ENCODE results near the gene OR2AT4. TPM values are rescaled to one million over a fixed set of nuclear protein-coding genes. Genes with fewer than 3 reads are reported as not detected.

The OR2AT4 gene
- total RNA-seq, 2 donors from 2014 or later: 0.11 TPM; not detected in 1

DNA sequence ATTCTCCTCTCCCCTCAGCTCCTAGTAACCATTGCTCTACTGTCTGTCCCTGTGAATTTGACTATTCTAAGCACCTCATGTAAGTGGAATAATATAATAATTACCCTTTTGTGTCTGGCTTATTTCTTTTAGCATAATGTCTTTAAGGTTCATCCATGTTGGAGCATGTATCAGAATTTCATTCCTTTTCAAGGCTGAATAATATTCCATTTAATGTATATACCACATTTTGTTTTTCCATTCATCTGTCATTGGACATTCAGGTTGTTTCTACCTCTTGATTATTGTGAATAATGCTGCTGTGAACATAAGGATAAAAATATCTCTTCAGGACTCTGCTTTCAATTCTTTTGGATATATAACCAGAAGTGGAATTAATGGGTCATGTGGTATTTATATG lies 28.1 kb downstream of the OR2AT4 start:
- H3K4me1 ChIP-seq (replicated peaks): no peaks in the 10 kb centered on the region
- H3K27me3 ChIP-seq (replicated peaks; ENCODE audit: insufficient read depth): no peaks in the 10 kb centered on the region
- H3K36me3 ChIP-seq: no peaks in the 10 kb centered on the region
- H3K27ac ChIP-seq: no peak overlapping the region
- TF ChIP-seq, protein P1, sequence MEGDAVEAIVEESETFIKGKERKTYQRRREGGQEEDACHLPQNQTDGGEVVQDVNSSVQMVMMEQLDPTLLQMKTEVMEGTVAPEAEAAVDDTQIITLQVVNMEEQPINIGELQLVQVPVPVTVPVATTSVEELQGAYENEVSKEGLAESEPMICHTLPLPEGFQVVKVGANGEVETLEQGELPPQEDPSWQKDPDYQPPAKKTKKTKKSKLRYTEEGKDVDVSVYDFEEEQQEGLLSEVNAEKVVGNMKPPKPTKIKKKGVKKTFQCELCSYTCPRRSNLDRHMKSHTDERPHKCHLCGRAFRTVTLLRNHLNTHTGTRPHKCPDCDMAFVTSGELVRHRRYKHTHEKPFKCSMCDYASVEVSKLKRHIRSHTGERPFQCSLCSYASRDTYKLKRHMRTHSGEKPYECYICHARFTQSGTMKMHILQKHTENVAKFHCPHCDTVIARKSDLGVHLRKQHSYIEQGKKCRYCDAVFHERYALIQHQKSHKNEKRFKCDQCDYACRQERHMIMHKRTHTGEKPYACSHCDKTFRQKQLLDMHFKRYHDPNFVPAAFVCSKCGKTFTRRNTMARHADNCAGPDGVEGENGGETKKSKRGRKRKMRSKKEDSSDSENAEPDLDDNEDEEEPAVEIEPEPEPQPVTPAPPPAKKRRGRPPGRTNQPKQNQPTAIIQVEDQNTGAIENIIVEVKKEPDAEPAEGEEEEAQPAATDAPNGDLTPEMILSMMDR (IDR thresholded peaks at IDR 0.05): no peak
- TF ChIP-seq POLR2A (IDR thresholded peaks at IDR 0.05) (no peak), POLR2AphosphoS5 (IDR thresholded peaks at IDR 0.05) (no peak)
- DNase-seq (ENCODE audit: low spot score): no peak
- no peaks in the 10 kb centered on the region for H3K9me3 ChIP-seq
- intact Hi-C loops (cut with DNase I): no loop called here
- no peak overlapping the region for H3K4me3 ChIP-seq

GRCh38 chr11:75066061-75066460 lies 30.6 kb downstream of the OR2AT4 start:
- 67% methylated on average over 7 of the region's 7 CpGs for WGBS
- DNase-seq (ENCODE audit: low spot score): no peak
- H3K27me3 ChIP-seq (replicated peaks; ENCODE audit: insufficient read depth): no peaks in the 10 kb centered on the region
- H3K9me3 ChIP-seq: no peaks in the 10 kb centered on the region
- H3K27ac ChIP-seq: no peak overlapping the region
- no peaks in the 10 kb centered on the region for H3K4me1 ChIP-seq (replicated peaks)
- TF ChIP-seq, protein P1 (IDR thresholded peaks at IDR 0.05): no peak
- TF ChIP-seq POLR2A (IDR thresholded peaks at IDR 0.05) (no peak), POLR2AphosphoS5 (IDR thresholded peaks at IDR 0.05) (no peak)
- intact Hi-C loops (cut with DNase I): no loop called here
- H3K4me3 ChIP-seq: no peak overlapping the region
- no peaks in the 10 kb centered on the region for H3K36me3 ChIP-seq

DNA sequence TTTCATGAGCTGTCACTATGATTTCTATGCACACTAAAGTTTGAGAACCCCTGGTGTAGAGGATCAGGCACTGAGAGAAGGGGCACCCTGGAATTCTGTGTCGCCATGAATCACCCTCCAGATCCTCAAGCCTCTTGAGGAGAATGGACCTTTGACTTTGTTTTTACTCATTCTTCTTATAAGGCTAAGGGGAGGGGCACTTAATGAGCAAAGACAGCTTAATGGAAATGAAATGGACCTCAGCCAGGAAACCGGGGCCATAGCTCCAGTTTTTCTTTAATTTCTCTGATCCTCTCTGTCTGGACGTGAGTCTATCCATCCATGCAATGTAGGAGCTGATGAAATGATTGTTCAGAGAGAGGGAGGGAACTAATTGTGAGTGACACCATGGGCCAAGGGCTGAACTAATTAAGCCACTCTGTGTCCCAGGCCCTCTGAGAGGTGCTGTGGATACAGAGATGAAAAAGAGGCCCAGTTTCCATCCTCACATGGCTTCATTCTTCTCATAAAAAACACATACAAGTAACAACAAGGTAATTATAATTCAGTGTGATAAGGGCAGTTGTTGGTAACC lies 32.8 kb downstream of the OR2AT4 start:
- Histone ChIP-seq H3K27ac (no peak overlapping the region), H3K27me3 (replicated peaks; ENCODE audit: insufficient read depth) (no peaks in the 10 kb centered on the region), H3K4me3 (no peak overlapping the region), H3K4me1 (replicated peaks) (no peaks in the 10 kb centered on the region), H3K36me3 (no peaks in the 10 kb centered on the region), H3K9me3 (no peaks in the 10 kb centered on the region)
- TF ChIP-seq POLR2AphosphoS5 (IDR thresholded peaks at IDR 0.05) (no peak), POLR2A (IDR thresholded peaks at IDR 0.05) (no peak)
- TF ChIP-seq, protein P1 (IDR thresholded peaks at IDR 0.05): no peak
- DNase-seq (ENCODE audit: low spot score): no peak
- WGBS: 58% methylated on average over 3 of the region's 3 CpGs
- intact Hi-C loops (cut with DNase I): no loop called here

- TF ChIP-seq POLR2A (IDR thresholded peaks at IDR 0.05): no peak
- TF ChIP-seq, protein P1 (IDR thresholded peaks at IDR 0.05): no peak
- TF ChIP-seq POLR2AphosphoS5 (IDR thresholded peaks at IDR 0.05): no peak
- no peaks in the 10 kb centered on the region for H3K4me1 ChIP-seq (replicated peaks)
- no peaks in the 10 kb centered on the region for H3K27me3 ChIP-seq (replicated peaks; ENCODE audit: insufficient read depth)
- H3K9me3 ChIP-seq: no peaks in the 10 kb centered on the region
- no peak overlapping the region for H3K27ac ChIP-seq
- H3K4me3 ChIP-seq: no peak overlapping the region
- no peaks in the 10 kb centered on the region for H3K36me3 ChIP-seq
- intact Hi-C loops (cut with DNase I): no loop called here
- no peak for DNase-seq (ENCODE audit: low spot score)
Measured at GRCh38 chr11:75059299-75059698, 37.4 kb downstream of the OR2AT4 start.

GRCh38 chr11:75056814-75057213 lies 39.9 kb downstream of the OR2AT4 start:
- H3K27me3 ChIP-seq (replicated peaks; ENCODE audit: insufficient read depth): no peaks in the 10 kb centered on the region
- 81% methylated on average over 3 of the region's 3 CpGs for WGBS

More at GRCh38 chr11:75056814-75057213, 39.9 kb downstream of the OR2AT4 start:
- TF ChIP-seq POLR2A (IDR thresholded peaks at IDR 0.05): no peak
- no peak for TF ChIP-seq POLR2AphosphoS5 (IDR thresholded peaks at IDR 0.05)
- TF ChIP-seq, protein P1 (IDR thresholded peaks at IDR 0.05): no peak
- Histone ChIP-seq H3K4me1 (replicated peaks) (no peaks in the 10 kb centered on the region), H3K36me3 (no peaks in the 10 kb centered on the region), H3K9me3 (no peaks in the 10 kb centered on the region), H3K4me3 (no peak overlapping the region), H3K27ac (no peak overlapping the region)
- no peak for DNase-seq (ENCODE audit: low spot score)
- intact Hi-C loops (cut with DNase I): no loop called here
